ENCODE measurements around the gene DAZAP1.

DAZAP1 gene

GRCh38 chr19:1460033-1460995 lies 52.9 kb downstream of the DAZAP1 start:
- FAIRE-seq = no peak

GRCh38 chr19:1461862-1462261 lies 54.5 kb downstream of the DAZAP1 start:
- FAIRE-seq = no peak

GRCh38 chr19:1465191-1466016 lies 58.0 kb downstream of the DAZAP1 start:
- no peak for FAIRE-seq

GRCh38 chr19:1466018-1466460 lies 58.7 kb downstream of the DAZAP1 start:
- no peak for FAIRE-seq

GRCh38 chr19:1466461-1467214 lies 59.3 kb downstream of the DAZAP1 start:
- FAIRE-seq = no peak

GRCh38 chr19:1467215-1467489 lies 59.8 kb downstream of the DAZAP1 start:
- FAIRE-seq = no peak

- FAIRE-seq = no peak
Observed at GRCh38 chr19:1467490-1468273, 60.3 kb downstream of the DAZAP1 start.

- no peak for FAIRE-seq
Observed at GRCh38 chr19:1468274-1468820, 61.0 kb downstream of the DAZAP1 start.

GRCh38 chr19:1468821-1469254 lies 61.5 kb downstream of the DAZAP1 start:
- FAIRE-seq = no peak

GRCh38 chr19:1469255-1470054 lies 62.1 kb downstream of the DAZAP1 start:
- no peak for FAIRE-seq

GRCh38 chr19:1470055-1470304 lies 62.6 kb downstream of the DAZAP1 start:
- FAIRE-seq = no peak

- FAIRE-seq = no peak
Observed at GRCh38 chr19:1470305-1471009, 63.1 kb downstream of the DAZAP1 start.

GRCh38 chr19:1471010-1471514 lies 63.7 kb downstream of the DAZAP1 start:
- no peak for FAIRE-seq

- FAIRE-seq = no peak
Observed at GRCh38 chr19:1471515-1472160, 64.3 kb downstream of the DAZAP1 start.

- no peak for FAIRE-seq
Observed at GRCh38 chr19:1472231-1473084, 65.1 kb downstream of the DAZAP1 start.

- no peak for FAIRE-seq
Observed at GRCh38 chr19:1473085-1473851, 65.9 kb downstream of the DAZAP1 start.

GRCh38 chr19:1474011-1474764 lies 66.8 kb downstream of the DAZAP1 start:
- FAIRE-seq = no peak
